Measurements from ENCODE around the gene OR2T3.
"Not testable (repeated sequence)": the region's sequence is repeated elsewhere in the genome, so short reads cannot be mapped to it uniquely, and the experiment has no call there.

DNA sequence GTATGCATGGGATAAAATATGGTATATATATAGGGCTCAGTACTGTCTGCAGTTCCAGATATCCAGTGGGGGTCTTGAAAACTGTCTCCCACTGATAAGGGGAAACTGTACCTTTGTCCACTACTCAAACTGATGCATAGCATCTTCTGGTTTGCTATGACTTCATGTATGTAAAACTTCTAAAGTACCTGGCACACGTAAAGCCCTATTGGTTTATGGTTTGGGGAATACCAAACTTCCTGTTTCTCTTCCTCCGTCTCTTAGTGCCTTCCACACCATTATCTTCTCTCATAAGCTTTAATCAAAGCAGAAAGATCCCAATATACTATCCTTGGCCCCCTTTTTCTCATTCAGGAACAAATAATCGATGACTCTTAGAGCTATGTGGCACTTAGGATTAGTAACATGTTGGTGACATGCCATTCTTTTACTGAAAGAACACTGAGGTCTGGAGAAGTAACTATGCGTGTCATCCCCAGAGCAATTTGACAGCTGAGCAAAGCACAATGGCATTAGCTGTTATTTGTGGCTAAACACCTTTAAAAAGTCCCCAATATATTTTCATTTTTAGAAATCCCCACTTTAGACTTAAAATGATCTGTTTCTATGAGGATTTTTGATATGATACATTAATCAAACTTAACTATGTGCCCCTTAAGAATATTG lies 24.6 kb upstream of the OR2T3 start:
- TF ChIP-seq CTCF (IDR thresholded peaks at IDR 0.05; ENCODE audit: insufficient read depth, low read length, poor library complexity, severe bottlenecking); EZH2phosphoT487 (conservative IDR thresholded peaks at IDR 0.05; ENCODE audit: low read length): not testable (repeated sequence)

All from SU-DHL-6 (cell line).